Mesothelial cell of epicardium (in vitro differentiated cells): ENCODE measurements around the gene ME2. TPM values are rescaled to one million over a fixed set of nuclear protein-coding genes. Genes with fewer than 3 reads are reported as not detected.
"Not testable (repeated sequence)": the region's sequence is repeated elsewhere in the genome, so short reads cannot be mapped to it uniquely, and the experiment has no call there.

Experiments
- DNase-seq, 2 experiments: peaks; one replicate each; pipeline ENCODE4 v3.0.0; 2021; ENCODE audit warnings: low spot score in 2 of 2; ENCODE audit not compliant: unreplicated experiment in 2 of 2
- H3K27ac Mint-ChIP-seq: 2 replicates; pipeline ENCODE4 v1.8.0; 2021; ENCODE audit warnings: mixed read lengths
- H3K27me3 Mint-ChIP-seq: 2 replicates; pipeline ENCODE4 v1.8.0; 2021; ENCODE audit warnings: low read depth, mixed read lengths
- H3K36me3 Mint-ChIP-seq: 2 replicates; pipeline ENCODE4 v1.8.0; 2021; ENCODE audit warnings: mixed read lengths
- H3K4me1 Mint-ChIP-seq: 2 replicates; pipeline ENCODE4 v1.8.0; 2021; ENCODE audit warnings: mixed read lengths
- H3K4me3 Mint-ChIP-seq: 2 replicates; pipeline ENCODE4 v1.8.0; 2021; ENCODE audit warnings: mild to moderate bottlenecking, moderate library complexity, mixed read lengths
- H3K9me3 Mint-ChIP-seq: 2 replicates; pipeline ENCODE4 v1.8.0; 2021; ENCODE audit warnings: mixed read lengths
- total RNA-seq: library from RNA; stranded (reverse); gene quantifications from 3 replicates; pipeline ENCODE4 v1.2.1, GENCODE V29; 2021
- TF ChIP-seq, protein P1 (sequence below): fragments of 200-600 bp; sonication (generic); IDR thresholded peaks from one replicate; pipeline ENCODE4 v1.5.0; 2021; ENCODE audit warnings: antibody characterized with exemption; ENCODE audit not compliant: unreplicated experiment

The ME2 gene
- total RNA-seq, 1 donor from 2014 or later: 37.3 TPM

DNA sequence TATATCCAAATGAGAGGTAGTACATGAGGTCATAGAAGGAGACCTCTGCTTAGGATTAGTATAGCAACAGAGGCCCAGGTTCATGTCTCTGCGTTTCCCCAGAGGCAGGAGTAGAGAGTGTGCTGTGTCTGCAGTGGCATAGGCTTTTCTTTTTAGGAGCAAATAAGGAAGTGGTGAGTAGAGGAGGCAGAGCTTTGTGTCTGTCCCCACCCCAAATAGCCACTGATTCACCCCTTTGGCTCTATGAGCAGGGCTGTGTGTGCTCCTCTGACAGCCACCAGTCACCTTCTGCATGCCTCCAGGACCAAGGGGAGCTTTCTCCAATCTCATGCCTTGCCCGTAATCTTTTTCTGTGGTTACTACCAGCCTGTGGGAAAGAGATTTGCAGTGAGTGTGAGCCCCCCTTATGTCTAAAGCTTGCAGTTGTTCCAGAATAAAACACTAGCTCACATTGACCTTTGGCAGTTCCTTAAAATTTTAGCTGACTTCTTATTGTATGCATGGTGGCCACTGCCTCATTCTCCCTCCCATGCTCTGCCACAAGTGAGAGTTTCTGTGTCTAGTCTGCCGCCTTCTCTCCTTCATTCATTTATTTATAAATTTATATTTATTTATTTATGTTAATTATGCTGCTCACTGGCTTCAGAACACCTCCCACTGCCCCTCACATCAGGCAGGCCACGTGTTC, 65.5 kb downstream of the ME2 start:
- no peak for DNase-seq
- H3K36me3 Mint-ChIP-seq: peaks cover 12% of the 10 kb centered on the region
- H3K27me3 Mint-ChIP-seq: no peaks in the 10 kb centered on the region
- no peak overlapping the region for H3K27ac Mint-ChIP-seq
- no peaks in the 10 kb centered on the region for H3K4me1 Mint-ChIP-seq
- no peak overlapping the region for H3K4me3 Mint-ChIP-seq
- H3K9me3 Mint-ChIP-seq: no peaks in the 10 kb centered on the region
- TF ChIP-seq, protein P1, sequence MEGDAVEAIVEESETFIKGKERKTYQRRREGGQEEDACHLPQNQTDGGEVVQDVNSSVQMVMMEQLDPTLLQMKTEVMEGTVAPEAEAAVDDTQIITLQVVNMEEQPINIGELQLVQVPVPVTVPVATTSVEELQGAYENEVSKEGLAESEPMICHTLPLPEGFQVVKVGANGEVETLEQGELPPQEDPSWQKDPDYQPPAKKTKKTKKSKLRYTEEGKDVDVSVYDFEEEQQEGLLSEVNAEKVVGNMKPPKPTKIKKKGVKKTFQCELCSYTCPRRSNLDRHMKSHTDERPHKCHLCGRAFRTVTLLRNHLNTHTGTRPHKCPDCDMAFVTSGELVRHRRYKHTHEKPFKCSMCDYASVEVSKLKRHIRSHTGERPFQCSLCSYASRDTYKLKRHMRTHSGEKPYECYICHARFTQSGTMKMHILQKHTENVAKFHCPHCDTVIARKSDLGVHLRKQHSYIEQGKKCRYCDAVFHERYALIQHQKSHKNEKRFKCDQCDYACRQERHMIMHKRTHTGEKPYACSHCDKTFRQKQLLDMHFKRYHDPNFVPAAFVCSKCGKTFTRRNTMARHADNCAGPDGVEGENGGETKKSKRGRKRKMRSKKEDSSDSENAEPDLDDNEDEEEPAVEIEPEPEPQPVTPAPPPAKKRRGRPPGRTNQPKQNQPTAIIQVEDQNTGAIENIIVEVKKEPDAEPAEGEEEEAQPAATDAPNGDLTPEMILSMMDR: no peak

DNA sequence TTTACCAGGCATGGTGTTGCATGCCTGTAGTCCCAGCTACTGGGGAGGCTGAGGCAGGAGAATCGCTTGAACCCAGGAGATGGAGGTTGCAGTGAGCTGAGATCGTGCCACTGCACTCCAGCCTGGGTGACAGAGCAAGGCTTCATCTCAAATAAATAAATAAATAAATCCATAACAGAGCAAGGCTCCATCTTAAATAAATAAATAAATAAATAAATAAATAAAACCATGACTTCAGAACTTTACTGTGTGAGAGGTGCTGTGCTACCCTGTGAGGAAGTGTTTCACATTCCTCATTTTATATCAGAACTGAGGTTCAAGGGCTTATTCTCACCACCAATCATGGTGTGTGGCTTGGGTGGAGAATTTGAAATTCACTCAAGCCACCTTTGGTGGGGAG, 67.0 kb downstream of the ME2 start:
- not testable (repeated sequence) for H3K9me3 Mint-ChIP-seq, DNase-seq, H3K4me3 Mint-ChIP-seq, H3K27ac Mint-ChIP-seq, H3K4me1 Mint-ChIP-seq, H3K36me3 Mint-ChIP-seq, H3K27me3 Mint-ChIP-seq

DNA sequence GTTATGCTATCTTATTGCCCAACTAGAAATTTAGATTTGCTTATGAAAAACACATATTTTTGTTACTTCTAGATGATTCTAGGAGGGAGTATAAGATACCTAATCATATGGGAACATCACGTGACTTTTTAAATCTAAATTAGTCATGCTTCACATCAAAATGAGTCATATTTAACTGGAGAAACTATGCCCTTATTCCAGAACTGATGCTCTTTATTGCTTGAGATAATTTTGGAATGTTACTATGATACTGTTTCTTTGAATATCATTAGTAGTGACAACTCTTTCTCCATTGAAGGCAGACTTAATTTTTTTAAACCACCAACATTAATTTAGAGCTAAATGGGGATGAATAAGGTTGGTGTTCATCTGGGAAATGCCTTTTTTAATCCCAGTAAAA, 69.0 kb downstream of the ME2 start:
- Mint-ChIP-seq H3K9me3 (no peaks in the 10 kb centered on the region), H3K4me1 (no peaks in the 10 kb centered on the region), H3K27ac (no peak overlapping the region), H3K36me3 (peaks cover 9% of the 10 kb centered on the region), H3K27me3 (no peaks in the 10 kb centered on the region), H3K4me3 (no peak overlapping the region)
- TF ChIP-seq, protein P1: no peak
- DNase-seq: no peak

DNA sequence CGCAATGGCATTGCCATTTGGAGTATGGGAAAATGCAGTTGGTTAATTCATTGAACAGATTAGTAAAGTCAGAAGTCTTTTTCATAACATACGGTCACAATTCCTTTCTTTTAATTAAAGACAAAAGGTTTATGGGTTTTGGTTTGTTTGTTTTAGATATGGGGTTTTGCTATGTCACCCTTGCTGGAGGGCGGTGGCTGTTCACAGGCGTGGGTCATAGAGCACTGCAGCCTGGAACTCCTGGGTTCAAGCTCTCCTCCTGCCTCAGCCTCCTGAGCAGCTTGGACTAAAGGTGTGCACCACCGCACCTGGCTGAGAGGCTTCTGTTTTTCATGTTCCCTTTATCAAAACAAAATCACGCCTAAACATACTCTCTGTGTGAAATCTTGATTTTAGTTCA, 70.3 kb downstream of the ME2 start:
- peaks cover 6% of the 10 kb centered on the region for H3K36me3 Mint-ChIP-seq
- no peaks in the 10 kb centered on the region for H3K27me3 Mint-ChIP-seq
- no peaks in the 10 kb centered on the region for H3K9me3 Mint-ChIP-seq
- no peak overlapping the region for H3K27ac Mint-ChIP-seq
- TF ChIP-seq, protein P1: no peak
- no peaks in the 10 kb centered on the region for H3K4me1 Mint-ChIP-seq
- H3K4me3 Mint-ChIP-seq: no peak overlapping the region
- no peak for DNase-seq

DNA sequence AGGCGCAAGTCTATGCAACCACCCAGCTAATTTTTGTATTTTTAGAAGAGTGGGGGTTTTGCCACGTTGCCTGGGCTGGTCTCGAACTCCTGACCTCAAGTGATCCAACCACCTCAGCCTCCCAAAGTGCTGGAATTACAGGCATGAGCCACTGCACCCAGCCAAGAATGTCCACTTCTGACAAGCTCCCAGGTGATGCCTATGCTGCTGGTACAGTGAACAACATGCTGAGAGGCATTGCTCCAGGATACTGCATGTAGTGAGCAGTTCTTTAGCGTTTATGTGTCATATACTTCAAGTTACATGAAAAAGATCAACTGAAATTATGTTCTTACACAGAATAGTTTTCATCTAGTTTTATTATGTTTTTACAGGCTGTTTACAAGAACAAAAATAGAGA, 71.7 kb downstream of the ME2 start:
- H3K4me1 Mint-ChIP-seq: no peaks in the 10 kb centered on the region
- H3K36me3 Mint-ChIP-seq: peaks cover 4% of the 10 kb centered on the region
- no peak overlapping the region for H3K27ac Mint-ChIP-seq
- TF ChIP-seq, protein P1: no peak
- no peaks in the 10 kb centered on the region for H3K27me3 Mint-ChIP-seq
- no peak for DNase-seq
- no peak overlapping the region for H3K4me3 Mint-ChIP-seq
- H3K9me3 Mint-ChIP-seq: no peaks in the 10 kb centered on the region

DNA sequence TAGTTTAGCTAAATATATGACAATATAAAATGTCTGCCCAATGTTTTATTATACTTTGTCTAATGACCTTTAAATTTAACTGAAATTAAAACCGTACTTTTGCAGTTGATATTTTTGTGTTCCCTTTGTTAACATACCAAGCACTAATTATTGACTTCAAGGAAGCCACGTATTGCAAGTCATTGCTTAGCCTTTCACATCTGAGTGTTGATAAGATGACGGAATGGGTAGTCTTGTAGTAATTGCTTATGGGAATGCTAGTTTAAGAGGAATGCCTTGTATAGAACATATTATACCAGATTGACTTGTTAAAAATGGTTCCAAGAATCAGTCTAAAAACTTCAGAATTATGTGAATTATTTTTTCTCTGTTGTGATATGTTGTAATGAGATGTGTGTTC, 74.9 kb downstream of the ME2 start:
- no peaks in the 10 kb centered on the region for H3K4me1 Mint-ChIP-seq
- H3K9me3 Mint-ChIP-seq: no peaks in the 10 kb centered on the region
- TF ChIP-seq, protein P1: no peak
- DNase-seq: no peak
- H3K27me3 Mint-ChIP-seq: no peaks in the 10 kb centered on the region
- no peak overlapping the region for H3K4me3 Mint-ChIP-seq
- H3K27ac Mint-ChIP-seq: no peak overlapping the region
- H3K36me3 Mint-ChIP-seq: no peaks in the 10 kb centered on the region
